Measurements from ENCODE around the gene DUSP6.

DNA sequence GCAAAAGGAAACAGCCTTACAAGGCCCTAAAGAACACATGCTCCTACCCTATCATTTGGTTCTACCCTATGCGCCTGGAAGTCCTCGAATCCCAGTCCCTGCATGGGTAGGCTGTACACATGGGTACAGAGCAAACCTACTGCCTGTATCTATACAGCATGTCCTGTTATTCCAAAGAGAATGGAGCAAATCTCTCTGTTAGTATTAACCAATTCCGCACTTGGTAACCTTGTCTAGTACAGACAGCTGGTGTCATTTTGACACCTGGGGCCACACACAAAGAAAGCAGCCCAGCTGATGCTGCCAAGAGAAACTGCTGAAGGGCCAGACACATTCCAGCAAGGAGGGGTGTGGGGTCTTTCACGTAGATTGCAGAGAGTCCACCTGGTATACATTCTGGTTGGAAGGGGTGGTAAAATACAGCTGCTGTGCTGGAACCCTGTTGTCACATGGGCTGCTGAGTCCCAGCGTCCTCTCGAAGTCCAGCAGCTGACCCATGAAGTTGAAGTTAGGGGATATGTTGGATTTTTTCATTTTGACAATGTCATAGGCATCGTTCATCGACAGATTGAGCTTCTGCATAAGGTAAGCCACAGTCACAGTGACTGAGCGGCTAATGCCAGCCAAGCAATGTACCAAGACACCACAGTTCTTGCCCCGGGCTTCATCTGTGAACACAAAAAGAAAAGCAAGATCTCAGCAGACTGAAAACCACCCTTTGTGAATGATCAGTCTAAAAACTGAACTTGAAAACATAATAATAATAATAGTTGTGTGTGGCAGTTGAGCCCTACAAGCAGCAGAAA, 3.2 kb downstream of the DUSP6 start:
- TF ChIP-seq, protein P1, sequence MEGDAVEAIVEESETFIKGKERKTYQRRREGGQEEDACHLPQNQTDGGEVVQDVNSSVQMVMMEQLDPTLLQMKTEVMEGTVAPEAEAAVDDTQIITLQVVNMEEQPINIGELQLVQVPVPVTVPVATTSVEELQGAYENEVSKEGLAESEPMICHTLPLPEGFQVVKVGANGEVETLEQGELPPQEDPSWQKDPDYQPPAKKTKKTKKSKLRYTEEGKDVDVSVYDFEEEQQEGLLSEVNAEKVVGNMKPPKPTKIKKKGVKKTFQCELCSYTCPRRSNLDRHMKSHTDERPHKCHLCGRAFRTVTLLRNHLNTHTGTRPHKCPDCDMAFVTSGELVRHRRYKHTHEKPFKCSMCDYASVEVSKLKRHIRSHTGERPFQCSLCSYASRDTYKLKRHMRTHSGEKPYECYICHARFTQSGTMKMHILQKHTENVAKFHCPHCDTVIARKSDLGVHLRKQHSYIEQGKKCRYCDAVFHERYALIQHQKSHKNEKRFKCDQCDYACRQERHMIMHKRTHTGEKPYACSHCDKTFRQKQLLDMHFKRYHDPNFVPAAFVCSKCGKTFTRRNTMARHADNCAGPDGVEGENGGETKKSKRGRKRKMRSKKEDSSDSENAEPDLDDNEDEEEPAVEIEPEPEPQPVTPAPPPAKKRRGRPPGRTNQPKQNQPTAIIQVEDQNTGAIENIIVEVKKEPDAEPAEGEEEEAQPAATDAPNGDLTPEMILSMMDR (IDR thresholded peaks at IDR 0.05), result no peak
- no peak for TF ChIP-seq POLR2A (IDR thresholded peaks at IDR 0.05)
